Measurements from ENCODE around the gene OR10H4.
"Not testable (repeated sequence)": the region's sequence is repeated elsewhere in the genome, so short reads cannot be mapped to it uniquely, and the experiment has no call there.

The OR10H4 gene

DNA sequence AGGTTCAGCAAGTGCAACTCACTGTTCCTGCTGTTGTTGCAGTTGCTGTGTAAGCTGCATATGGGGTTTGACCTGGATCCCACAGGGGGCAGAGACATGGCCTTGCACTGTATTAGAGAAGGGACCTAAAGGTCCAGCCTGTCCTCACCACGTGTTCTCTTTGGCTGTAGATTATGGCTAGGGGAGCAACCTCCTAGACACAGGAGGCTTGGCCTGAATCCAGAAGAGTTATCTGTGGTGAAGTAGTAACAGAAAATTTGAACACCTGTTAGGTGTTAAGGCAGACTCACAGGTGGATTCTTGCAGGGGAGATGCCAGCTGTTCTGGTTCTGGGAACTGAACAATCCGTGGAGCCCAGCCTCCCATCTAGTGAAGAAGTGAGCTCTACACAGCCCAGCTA is 11.0 kb upstream of the OR10H4 start:
- DNase-seq (ENCODE audit: low read depth in 2 of 2) = no peak

DNA sequence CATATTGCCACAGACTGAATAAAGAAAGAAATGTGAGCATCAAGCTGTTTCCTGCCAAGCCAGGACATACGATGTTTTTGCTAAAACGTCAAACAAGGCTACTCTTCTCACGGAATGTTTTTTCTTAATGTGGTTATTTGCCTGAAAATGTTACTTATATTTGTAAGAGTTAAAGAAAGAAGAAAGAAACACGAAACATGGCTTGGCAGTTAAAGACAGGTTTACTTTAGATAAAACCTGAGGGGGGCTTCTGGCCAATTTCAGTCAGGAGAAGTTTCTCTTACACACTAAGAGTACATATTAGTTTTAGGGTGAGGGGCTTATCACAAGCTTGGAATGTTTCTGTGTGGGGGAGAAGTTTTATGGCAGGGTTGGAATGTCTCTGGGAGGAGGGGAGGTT is 4.4 kb upstream of the OR10H4 start:
- DNase-seq (ENCODE audit: low read depth in 2 of 2) = no peak

DNA sequence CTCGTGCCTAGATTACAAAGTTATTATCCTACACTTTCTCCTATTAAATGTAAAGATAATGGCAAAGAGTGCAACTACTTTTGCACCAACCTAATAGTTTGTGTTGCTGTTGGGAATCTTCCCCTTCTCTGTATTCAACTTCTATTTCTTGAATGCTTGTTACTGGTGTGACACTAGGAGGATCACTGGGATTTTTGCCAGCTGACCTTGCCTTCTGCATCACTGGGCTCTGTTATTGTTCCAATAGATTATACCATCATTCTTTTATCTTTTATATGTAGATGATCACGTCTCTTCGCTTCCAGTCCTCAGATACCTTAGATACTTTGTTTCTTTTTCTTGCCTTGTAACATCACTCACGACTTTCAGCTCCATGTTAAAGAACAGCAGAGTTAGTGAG is 3.5 kb upstream of the OR10H4 start:
- no peak for DNase-seq (ENCODE audit: low read depth in 2 of 2)

DNA sequence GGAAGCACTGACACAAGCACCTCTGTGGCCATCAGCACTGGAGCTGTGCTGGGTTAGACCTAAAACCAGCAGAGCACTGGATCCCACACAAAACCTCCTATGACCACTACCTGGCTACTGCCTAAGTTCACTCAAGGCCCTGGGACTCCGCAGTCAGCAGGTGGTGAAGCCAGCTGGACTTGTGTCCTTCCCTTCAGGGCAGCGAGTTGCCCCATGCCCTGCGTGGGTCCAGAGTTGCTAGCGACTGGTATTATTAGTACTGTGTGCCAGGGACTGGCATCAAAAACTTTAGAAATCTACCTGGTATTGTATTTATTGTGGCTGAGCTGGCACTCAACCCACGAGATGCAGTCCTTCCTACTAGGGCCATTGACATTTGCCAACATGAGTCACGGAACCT is 6.0 kb downstream of the OR10H4 start:
- no peak for DNase-seq (ENCODE audit: low read depth in 2 of 2)

DNA sequence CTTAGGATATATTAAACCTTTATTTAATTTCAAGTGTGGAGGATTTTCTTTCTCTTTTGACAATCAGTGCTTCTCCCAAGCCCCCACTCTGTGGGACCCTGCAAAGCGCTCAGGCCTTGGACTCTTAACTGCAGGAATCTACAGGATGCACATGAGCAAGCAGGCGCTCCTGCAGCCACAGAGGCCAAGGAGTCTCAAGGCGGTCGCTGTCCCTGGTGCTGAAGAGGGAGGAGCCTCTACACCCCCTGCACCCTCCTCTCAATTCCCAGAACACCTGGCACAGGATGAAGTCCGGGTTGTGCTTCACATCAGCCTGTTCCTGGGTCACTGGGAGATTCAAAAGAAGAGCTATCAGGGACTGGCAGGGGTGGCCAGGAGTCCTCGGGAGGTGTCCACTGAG is 13.5 kb downstream of the OR10H4 start:
- no peak for DNase-seq (ENCODE audit: low read depth in 2 of 2)

DNA sequence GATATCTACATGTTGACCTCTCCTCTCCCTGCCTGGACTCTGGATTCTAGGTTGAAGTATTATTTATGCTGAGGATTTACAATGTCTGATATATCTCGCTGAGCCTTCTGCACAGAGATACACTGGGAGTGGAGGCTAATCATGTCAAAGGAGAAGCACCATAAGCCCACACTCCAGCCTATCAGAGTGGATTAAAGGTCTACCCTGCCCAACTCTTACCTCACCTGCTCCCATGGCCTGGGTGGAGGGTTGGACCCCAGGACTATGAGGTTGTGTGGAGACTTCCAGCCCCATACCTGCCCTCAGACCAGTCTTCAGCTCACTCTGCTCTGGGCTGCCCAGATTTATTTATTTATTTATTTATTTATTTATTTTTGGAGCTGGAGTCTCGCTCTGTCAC is 15.4 kb downstream of the OR10H4 start:
- no peak for DNase-seq (ENCODE audit: low read depth in 2 of 2)

DNA sequence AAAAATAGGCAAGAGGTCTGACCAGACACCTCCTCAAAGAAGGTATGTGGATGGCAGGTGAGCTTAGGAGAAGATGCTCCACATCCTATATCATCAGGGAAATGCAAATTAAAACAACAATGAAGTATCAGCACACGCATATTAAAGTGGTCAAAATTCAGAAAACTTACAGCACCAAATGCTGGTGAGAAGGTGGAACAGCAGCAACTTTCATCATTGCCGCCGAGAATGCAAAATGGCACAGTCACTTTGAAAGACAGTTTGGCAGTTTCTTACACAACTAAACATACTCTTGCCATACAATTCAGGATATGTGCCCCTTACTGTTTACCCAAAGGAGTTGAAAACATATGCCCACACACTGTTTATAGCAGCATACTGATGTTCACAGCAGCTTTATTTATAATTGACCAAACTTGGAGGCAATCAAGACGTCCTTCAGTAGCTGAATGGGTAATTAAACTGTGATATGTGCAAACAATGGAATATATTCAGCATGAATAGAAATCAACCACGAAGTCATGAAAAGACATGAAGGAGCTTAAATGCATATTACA is 22.5 kb downstream of the OR10H4 start:
- no peak for DNase-seq (ENCODE audit: low read depth in 2 of 2)

DNA sequence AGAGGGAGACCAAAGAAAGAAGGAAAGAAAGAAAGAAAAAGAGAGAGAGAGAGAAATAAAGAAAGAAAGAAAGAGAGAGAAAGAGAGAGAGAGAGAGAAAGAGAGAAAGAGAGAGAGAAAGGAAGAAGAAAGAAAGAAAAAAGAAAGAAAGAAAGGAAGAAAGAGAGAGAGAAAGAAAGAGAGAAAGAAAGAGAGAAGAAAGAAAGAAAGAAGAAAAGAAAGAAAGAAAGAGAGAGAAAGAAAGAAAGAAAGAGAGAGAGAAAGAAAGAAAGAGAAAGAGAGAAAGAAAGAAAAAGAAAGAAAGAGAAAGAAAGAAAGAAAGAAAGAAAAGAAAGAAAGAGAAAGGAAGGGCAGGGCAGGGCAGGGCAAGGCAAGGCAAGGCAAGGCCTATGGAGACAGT is 23.2 kb downstream of the OR10H4 start:
- DNase-seq (ENCODE audit: low read depth in 2 of 2) = not testable (repeated sequence)

DNA sequence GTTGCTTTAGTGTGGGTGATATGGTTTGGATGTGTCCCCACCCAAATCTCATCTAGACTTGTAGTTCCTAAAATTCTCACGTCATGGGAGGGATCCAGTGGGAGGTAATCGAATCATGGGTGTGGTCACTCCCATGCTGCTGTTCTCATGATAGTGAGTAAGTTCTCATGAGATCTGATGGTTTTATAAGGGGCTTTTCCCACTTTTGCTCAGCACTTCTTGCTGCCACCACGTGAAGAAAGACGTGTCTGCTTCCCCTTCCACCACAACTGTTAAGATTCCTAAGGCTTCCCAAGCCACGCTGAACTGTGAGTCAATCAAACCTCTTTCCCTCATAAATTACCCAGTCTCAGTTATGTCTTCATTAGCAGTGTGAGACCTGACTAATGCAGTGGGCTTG is 26.0 kb downstream of the OR10H4 start:
- DNase-seq (ENCODE audit: low read depth in 2 of 2) = no peak

DNA sequence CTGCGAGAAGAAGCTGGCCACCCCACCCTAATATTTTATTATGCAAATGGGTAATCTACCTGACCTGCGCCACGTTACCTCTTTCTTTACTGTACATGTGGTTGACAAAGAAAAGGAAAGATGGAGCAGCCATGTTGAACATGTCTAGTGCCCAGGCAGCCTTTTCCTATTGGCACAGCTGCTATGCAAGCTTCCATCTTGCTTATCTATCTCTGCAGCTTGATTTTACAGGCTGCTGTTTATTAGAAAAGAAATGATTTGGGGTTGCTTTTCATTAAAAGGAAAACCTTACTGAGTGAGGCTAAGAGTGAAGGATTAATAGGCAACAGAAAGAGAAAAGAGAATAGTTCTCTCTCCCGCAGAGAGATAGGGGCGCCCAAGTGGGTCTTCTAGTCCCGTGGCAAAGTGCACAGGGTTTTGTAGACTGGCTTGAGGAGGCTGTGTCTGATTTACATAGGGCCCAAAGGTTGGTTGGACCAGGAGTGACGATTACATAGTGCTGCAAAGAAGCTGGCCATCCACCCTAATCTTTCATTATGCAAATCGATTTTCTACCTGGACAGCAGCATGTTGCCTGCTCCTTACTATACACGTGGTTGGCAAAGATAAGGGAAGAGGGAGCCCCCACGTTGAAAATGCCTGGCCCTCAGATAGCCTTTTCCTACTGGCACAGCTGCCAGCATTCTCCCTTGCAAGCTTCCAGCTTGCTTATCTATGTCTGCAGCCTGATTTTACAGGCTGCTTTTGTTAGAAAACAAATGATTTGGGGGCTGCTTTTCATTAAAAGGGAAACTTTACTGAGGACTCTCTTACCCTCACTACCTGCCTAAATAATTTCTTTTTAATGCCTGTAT is 28.3 kb downstream of the OR10H4 start:
- DNase-seq (ENCODE audit: low read depth in 2 of 2) = no peak

DNA sequence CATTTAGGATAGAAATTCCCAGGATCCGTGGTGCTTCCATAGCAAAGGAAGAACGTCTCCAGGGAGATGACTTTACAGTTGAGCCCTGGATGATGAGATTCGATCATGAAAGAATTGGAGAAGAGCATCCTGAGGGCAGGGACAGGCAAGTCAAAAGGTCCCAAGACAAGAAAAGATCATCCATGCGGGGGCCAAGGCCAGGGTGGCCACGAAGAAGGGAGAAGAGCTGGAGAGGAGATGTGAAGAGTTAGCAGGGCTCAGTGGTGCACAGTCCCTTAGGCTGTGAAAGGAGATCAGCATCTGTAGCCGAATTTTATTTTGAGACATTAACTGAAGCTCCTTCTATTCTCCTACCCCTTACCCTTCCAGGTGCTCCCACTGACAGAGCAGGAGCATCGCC is 28.9 kb downstream of the OR10H4 start:
- no peak for DNase-seq (ENCODE audit: low read depth in 2 of 2)

DNA sequence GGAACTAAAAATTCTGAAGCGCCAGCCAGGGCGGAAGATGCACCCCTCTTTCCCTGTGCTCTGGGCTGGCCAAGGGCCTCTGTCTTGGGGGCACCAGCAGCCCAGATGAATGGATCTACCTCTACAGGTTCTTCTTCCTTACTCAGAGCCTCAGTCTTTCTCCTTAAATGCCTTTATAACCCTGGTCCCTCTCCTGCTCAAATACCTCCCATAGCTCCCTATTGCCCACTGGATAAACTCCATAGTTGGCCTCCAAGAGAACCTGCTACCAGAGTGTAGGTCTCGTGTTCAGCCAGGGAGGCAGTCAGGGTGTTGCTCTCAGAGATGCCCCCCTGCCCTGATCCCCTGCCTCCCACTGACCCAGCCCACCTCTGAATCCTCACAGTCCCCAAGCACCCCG is 30.5 kb downstream of the OR10H4 start:
- DNase-seq (ENCODE audit: low read depth in 2 of 2) = no peak

DNA sequence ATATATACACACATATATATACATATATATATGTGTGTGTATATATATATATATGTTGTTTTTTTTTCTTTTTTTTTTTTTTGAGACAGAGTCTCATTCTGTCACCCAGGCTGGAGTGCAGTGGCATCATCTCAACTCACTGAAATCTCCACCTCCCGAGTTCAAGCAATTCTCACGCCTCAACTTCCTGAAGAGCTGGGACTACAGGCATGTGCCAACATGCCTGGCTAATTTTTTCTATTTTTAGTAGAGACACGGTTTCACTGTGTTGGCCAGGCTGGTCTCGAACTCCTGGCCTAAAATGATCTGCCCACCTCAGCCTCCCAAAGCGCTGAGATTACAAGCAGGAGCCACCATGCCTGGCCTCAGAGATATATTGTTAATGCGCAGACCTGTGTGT is 37.0 kb downstream of the OR10H4 start:
- DNase-seq (ENCODE audit: low read depth in 2 of 2) = not testable (repeated sequence)

DNA sequence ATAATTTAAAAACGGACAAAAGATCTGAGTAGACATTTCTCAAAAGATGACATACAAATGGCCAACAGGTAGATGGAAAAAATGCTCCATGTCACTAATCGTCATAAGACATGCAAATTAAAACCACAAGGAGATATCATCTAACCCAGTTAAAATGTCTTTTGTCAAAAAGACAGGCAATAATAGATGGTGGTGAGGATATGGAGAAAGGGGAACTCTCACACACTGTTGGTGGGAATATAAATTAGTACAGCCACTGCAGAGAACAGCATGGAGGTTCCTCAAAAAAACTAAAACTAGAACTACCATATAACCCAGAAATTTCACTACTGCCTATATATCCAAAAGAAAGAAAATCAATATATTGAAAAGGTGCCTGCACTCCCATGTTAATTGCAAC is 37.9 kb downstream of the OR10H4 start:
- DNase-seq (ENCODE audit: low read depth in 2 of 2) = no peak

DNA sequence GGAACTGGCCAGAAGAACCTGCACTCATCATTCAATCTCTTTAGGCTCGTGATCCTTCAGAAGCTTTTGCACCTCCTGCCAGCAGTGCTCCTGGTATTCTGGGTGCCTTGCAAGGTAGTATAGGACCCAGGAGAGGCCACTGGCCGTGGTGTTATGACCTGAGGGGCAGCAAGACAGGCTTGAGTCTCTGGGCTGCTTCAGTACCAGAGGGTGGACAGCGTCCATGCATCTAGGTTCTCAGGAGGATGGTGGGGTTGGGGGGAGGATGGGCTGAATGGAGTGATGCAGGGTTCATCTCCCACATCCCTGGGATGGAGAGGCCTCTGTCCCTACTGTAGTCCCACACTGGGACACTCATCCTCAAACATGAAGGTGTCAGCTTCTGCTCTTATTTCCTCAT is 41.1 kb downstream of the OR10H4 start:
- no peak for DNase-seq (ENCODE audit: low read depth in 2 of 2)

DNA sequence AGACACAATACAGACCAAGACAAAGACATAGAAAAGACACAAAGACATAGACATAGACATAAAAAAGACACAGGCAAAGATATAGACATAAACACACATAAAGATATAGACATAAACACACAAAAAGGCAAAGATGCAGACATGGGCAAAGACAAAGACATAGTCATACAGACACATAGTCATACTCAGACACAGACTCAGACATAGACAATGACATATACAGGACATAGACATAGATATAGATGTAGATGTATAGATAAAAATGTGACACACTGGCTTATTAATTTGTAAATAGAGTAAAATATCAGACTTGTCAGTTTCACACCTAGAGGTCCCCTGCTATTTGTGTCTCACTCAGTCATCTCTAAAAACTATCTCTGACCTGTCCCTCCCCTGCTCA is 42.8 kb downstream of the OR10H4 start:
- no peak for DNase-seq (ENCODE audit: low read depth in 2 of 2)

DNA sequence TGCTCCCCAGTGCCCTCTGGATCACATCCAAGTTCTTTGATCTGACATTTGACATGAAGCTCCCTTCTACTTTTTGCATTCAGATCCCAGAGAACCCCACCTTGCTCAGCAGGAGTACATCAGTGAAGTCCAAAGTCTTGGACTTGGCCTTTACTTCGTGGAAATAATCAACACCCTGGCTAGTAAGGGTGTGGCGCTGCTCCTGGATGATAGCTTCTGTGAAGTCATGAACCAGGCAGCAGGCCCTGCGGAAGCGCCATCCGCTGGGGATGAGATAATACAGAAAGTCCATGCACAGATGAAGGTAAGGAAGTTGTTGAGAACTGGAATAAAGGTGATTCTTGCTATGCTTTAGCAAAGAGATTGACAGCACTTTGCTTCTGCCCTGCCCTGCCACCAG is 43.2 kb downstream of the OR10H4 start:
- no peak for DNase-seq (ENCODE audit: low read depth in 2 of 2)

DNA sequence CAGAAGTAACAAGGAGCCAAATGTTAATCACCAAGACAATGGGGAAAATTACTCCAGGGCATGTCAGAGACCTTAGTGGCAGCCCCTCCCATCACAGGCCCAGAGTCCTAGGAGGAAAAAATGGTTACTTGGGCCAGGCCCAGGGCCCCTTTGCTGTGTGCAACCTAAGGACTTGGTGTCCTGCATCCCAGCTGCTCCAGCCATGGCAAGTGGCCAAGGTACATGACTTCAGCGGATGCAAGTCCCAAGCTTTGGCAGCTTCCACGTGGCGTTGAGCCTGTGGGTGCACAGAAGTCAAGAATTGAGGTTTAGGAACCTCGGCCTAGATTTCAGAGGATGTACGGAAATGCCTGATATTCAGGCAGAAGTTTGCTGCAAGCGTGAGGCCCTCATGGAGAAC is 46.7 kb downstream of the OR10H4 start:
- DNase-seq (ENCODE audit: low read depth in 2 of 2) = no peak

DNA sequence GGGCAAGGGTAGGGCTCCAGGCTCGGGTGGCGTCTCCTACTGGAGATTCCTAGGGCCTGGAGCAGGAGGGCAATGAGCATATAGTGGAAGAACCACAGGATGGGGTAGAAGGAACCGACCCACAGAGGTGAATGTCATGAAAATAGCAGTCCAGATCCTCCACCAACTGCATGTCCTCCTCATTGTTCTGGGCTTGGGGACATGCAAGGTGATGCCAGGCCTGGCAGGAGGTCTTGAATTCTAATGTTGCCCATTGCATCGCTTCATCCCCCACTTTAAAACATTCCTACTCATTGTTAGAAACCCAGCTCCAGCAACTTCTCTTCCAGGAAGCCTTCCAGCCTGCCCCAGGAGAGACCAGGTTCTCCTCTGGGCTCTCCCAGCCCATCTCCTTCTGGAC is 49.4 kb downstream of the OR10H4 start:
- DNase-seq (ENCODE audit: low read depth in 2 of 2) = no peak
